Amniotic stem cell (primary cell): ENCODE measurements around the gene MUC4.

Source experiments
- DNase-seq: peaks from one replicate; lab custom pipeline; 2025; lab: John Stamatoyannopoulos, UW

The MUC4 gene

DNA sequence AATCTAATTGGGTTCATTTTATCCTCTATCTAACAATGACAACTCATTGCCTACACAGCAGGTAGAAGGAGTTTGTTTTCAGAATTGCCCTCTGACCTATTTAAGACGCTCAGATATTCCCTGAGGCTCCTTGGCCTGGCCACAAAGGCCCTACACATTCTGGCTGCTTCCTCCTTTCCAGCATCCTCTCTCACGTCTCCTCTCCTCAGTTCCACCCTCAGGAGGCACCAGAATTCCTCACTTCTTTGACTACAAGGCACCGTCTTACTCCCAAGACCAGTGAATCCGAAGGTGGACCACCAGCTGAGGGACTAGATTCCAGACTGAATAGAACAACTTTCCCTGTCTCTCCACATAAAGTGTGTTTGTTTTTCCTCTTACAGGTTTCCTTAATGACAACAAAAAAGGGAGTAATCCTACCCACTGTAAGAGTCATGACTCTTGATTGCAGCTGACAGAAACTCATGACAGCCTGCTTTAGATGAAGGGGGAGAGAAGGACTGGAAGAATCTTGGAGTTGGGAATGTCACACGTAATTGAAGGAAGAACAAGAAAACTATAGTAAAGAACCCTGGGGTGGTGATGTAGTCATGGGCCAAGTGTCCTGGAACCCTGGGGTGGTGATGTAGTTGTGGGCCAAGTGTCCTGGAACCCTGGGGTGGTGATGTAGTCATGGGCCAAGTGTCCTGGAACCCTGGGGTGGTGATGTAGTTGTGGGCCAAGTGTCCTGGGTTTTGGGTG, 112.9 kb downstream of the MUC4 start:
- no peak for DNase-seq

GRCh38 chr3:195698325-195698646, 113.4 kb downstream of the MUC4 start:
- no peak for DNase-seq

DNA sequence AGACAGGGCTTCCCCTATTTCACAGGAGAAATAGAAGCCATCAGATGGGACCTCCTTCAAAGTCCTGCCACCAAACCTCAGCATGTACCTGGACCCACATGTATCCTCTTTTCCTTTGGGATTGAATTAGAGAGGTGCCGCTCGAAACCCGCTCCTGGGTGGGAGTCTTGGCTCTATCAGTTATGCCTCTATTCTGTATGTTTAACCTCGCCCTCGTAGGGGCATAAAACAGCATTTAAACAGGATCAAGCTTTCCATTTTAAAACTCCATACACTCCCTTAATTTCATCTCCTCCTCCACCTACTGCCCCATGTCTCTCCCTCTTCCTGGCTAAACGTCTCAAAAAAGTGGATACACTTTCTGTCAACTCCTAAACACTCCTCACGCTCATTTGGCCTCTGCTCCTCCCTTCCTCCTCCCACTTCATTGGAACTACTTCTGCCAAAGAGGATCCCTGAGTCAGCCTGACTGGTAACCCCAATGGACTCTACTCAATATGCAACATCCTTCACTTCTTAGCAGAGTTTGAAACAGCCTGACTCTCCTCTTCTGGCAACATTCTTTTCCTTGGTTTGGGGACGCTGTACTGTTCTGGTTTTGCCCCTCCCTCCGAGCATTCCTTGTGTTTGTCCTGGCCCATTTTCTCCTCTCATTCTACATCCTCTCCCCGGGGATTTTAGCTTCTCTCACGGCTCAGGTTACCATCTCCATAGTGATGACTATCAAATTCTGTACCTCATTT, 114.0 kb downstream of the MUC4 start:
- DNase-seq, result no peak
